Loucy (cell line): ENCODE data around the gene ADCY10.
"Not testable (repeated sequence)": the region's sequence is repeated elsewhere in the genome, so short reads cannot be mapped to it uniquely, and the experiment has no call there.

ENCODE experiments used
- H2AFZ ChIP-seq: fragments of 200-600 bp; sonication (generic); 2 replicates; pipeline ENCODE4 v1.6.0; 2016; ENCODE audit warnings: antibody characterized with exemption, mild to moderate bottlenecking, low read length, moderate library complexity
- H3F3A ChIP-seq: fragments of 200-600 bp; 2 replicates; pipeline ENCODE4 v1.6.0; 2016; ENCODE audit warnings: antibody characterized with exemption, low read depth, mild to moderate bottlenecking
- H3K27me3 ChIP-seq: fragments of 200-600 bp; sonication (generic); 2 replicates; pipeline ENCODE4 v1.6.1; 2014; ENCODE audit warnings: low read length, mild to moderate bottlenecking; ENCODE audit not compliant: insufficient read depth, poor library complexity, severe bottlenecking
- H3K36me3 ChIP-seq: fragments of 200-600 bp; sonication (generic); 2 replicates; pipeline ENCODE4 v1.6.1; 2016; ENCODE audit warnings: low read length; ENCODE audit not compliant: insufficient read depth
- H3K4me1 ChIP-seq: fragments of 200-600 bp; sonication (generic); 2 replicates; pipeline ENCODE4 v1.5.1; 2014; ENCODE audit warnings: low read length, mild to moderate bottlenecking; ENCODE audit not compliant: insufficient read depth, poor library complexity, severe bottlenecking
- H3K4me2 ChIP-seq: fragments of 200-600 bp; sonication (generic); 2 replicates; pipeline ENCODE4 v1.6.0; 2014; ENCODE audit warnings: antibody characterized with exemption, low read length, low read depth, mild to moderate bottlenecking; ENCODE audit not compliant: poor library complexity, severe bottlenecking
- H3K4me3 ChIP-seq: fragments of 200-600 bp; sonication (generic); 2 replicates; pipeline ENCODE4 v1.5.1; 2014; ENCODE audit warnings: low read length, mild to moderate bottlenecking, mixed read lengths; ENCODE audit not compliant: poor library complexity, severe bottlenecking
- H3K79me2 ChIP-seq: fragments of 200-600 bp; sonication (generic); 2 replicates; pipeline ENCODE4 v1.6.1; 2014; ENCODE audit warnings: low read length; ENCODE audit not compliant: insufficient read depth
- H3K9ac ChIP-seq: fragments of 200-600 bp; sonication (generic); 2 replicates; pipeline ENCODE4 v1.6.0; 2014; ENCODE audit warnings: mild to moderate bottlenecking, low read depth, low read length, moderate library complexity; ENCODE audit not compliant: poor library complexity, severe bottlenecking
- H3K9me2 ChIP-seq: fragments of 200-600 bp; sonication (generic); replicated peaks from 2 replicates; pipeline ENCODE4 v1.6.1; 2016; ENCODE audit warnings: low read depth, low read length, mixed read lengths
- H3K9me3 ChIP-seq: fragments of 200-600 bp; sonication (generic); 2 replicates; pipeline ENCODE4 v1.6.1; 2014; ENCODE audit warnings: mild to moderate bottlenecking, antibody characterized with exemption, low read length, low read depth; ENCODE audit not compliant: insufficient read depth
- H4K20me1 ChIP-seq: fragments of 200-600 bp; sonication (generic); 2 replicates; pipeline ENCODE4 v1.6.0; 2014; ENCODE audit warnings: antibody characterized with exemption, low read length, mild to moderate bottlenecking; ENCODE audit not compliant: insufficient read depth, poor library complexity, severe bottlenecking
- EZH2phosphoT487 ChIP-seq: fragments of 200-600 bp; IDR thresholded peaks from 2 replicates; pipeline ENCODE4 v1.6.1; 2018; ENCODE audit warnings: antibody characterized with exemption, mild to moderate bottlenecking, moderate library complexity, borderline replicate concordance
- TF ChIP-seq, protein P1 (sequence below): fragments of 200-600 bp; sonication (generic); conservative IDR thresholded peaks from 2 replicates; pipeline ENCODE4 v1.5.1; 2014; ENCODE audit warnings: mild to moderate bottlenecking, antibody characterized with exemption, low read length

The ADCY10 gene

DNA sequence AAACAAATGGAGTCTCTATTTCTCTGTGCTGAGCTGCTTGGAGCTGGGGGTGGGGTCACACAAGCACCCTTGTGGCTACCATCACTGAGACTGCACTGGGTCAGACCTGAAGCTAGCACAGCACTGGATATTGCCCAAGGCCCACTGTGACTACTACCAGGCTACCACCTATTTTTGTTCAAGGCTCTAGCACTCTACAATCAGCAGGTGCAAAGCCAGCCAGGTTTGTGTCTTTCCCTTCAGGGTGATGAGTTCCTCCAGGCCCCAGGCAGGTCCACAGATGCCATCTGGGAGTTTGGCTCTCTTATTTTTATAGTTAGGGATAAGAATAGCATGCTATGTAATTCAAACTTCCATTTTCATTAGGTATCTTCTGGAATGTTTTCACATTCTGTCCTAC lies 23.5 kb downstream of the ADCY10 start:
- no peaks in the 10 kb centered on the region for H3K9me3 ChIP-seq
- no peak overlapping the region for H3K9ac ChIP-seq
- no peak overlapping the region for H2AFZ ChIP-seq
- no peaks in the 10 kb centered on the region for H3K36me3 ChIP-seq
- H3K4me1 ChIP-seq, result no peaks in the 10 kb centered on the region
- TF ChIP-seq, protein P1, sequence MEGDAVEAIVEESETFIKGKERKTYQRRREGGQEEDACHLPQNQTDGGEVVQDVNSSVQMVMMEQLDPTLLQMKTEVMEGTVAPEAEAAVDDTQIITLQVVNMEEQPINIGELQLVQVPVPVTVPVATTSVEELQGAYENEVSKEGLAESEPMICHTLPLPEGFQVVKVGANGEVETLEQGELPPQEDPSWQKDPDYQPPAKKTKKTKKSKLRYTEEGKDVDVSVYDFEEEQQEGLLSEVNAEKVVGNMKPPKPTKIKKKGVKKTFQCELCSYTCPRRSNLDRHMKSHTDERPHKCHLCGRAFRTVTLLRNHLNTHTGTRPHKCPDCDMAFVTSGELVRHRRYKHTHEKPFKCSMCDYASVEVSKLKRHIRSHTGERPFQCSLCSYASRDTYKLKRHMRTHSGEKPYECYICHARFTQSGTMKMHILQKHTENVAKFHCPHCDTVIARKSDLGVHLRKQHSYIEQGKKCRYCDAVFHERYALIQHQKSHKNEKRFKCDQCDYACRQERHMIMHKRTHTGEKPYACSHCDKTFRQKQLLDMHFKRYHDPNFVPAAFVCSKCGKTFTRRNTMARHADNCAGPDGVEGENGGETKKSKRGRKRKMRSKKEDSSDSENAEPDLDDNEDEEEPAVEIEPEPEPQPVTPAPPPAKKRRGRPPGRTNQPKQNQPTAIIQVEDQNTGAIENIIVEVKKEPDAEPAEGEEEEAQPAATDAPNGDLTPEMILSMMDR, result no peak
- no peak for TF ChIP-seq EZH2phosphoT487
- H3K4me2 ChIP-seq, result no peak overlapping the region
- no peak overlapping the region for H3K4me3 ChIP-seq
- no peaks in the 10 kb centered on the region for H3F3A ChIP-seq
- no peaks in the 10 kb centered on the region for H3K9me2 ChIP-seq
- H3K79me2 ChIP-seq, result no peaks in the 10 kb centered on the region
- no peaks in the 10 kb centered on the region for H3K27me3 ChIP-seq
- no peaks in the 10 kb centered on the region for H4K20me1 ChIP-seq

DNA sequence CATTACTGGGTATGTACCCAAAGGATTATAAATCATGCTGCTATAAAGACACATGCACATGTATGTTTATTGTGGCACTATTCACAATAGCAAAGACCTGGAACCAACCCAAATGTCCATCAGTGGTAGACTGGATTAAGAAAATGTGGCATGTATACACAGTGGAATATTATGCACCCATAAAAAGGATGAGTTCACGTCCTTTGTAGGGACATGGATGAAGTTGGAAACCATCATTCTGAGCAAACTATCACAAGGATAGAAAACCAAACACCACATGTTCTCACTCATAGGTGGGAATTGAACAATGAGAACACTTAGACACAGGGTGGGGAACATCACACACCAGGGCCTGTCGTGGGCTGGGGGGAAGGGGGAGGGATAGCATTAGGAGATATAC lies 26.7 kb downstream of the ADCY10 start:
- not testable (repeated sequence) for H3K9me3 ChIP-seq, H3F3A ChIP-seq, H3K9me2 ChIP-seq, H2AFZ ChIP-seq, H4K20me1 ChIP-seq, H3K9ac ChIP-seq, H3K4me2 ChIP-seq, H3K27me3 ChIP-seq, H3K4me1 ChIP-seq, H3K4me3 ChIP-seq, H3K36me3 ChIP-seq, H3K79me2 ChIP-seq

DNA sequence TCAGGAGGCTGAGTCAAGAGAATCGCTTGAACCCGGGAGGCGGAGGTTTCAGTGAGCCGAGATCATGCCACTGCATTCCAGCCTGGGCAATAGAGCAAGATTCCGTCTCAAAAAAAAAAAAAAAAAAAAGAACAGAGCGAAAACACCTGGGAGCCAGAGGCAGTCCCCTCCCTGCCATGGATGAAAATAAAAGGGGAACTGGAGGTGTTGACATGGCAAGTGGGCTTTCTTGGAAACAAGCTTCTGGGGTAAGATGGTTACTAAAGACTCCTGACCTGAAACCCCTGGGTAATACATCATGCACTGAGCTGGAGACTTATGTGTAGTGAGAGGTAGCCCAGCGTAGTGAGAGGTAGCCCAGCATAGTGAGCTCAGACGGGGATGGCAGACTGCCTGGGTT lies 31.6 kb downstream of the ADCY10 start:
- no peak overlapping the region for H3K4me2 ChIP-seq
- no peaks in the 10 kb centered on the region for H3K9me2 ChIP-seq
- no peaks in the 10 kb centered on the region for H3K27me3 ChIP-seq
- TF ChIP-seq, protein P1, result no peak
- TF ChIP-seq EZH2phosphoT487, result no peak
- no peaks in the 10 kb centered on the region for H3K79me2 ChIP-seq
- H3K4me3 ChIP-seq, result no peak overlapping the region
- H3K9ac ChIP-seq, result no peak overlapping the region
- H3F3A ChIP-seq, result no peaks in the 10 kb centered on the region
- H3K9me3 ChIP-seq, result no peaks in the 10 kb centered on the region
- H2AFZ ChIP-seq, result no peak overlapping the region
- no peaks in the 10 kb centered on the region for H3K4me1 ChIP-seq
- H3K36me3 ChIP-seq, result no peaks in the 10 kb centered on the region
- H4K20me1 ChIP-seq, result no peaks in the 10 kb centered on the region

DNA sequence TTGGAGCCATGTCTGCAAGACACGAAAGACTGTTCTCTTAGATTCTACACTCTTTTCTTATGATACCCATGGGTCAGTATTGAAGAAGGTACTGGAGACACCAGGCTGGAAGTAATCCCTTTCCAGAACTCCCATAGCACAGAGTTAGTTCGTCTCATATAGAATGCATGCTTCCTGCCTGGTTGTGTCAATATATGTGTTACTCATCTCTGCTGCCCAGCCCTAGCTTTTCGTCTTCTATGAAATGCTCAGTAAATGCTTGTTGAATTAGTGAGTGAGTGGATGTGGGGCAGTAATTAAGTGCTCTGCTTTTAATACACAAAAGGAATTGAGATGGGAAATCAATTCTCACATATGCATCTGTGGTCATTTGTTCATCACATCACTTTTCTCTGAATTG lies 32.1 kb downstream of the ADCY10 start:
- Histone ChIP-seq H3K36me3 (no peaks in the 10 kb centered on the region), H3K9me3 (no peaks in the 10 kb centered on the region), H2AFZ (no peak overlapping the region), H3K4me3 (no peak overlapping the region), H3K4me2 (no peak overlapping the region), H3K27me3 (no peaks in the 10 kb centered on the region), H3K9ac (no peak overlapping the region), H3K79me2 (no peaks in the 10 kb centered on the region), H4K20me1 (no peaks in the 10 kb centered on the region), H3F3A (no peaks in the 10 kb centered on the region), H3K4me1 (no peaks in the 10 kb centered on the region), H3K9me2 (no peaks in the 10 kb centered on the region)
- TF ChIP-seq, protein P1, result no peak
- TF ChIP-seq EZH2phosphoT487, result no peak
